Right atrium auricular region (tissue), 2 donors: ENCODE measurements around the gene RINL. TPM values are rescaled to one million over a fixed set of nuclear protein-coding genes. Genes with fewer than 3 reads are reported as not detected.
"Not testable (repeated sequence)": the region's sequence is repeated elsewhere in the genome, so short reads cannot be mapped to it uniquely, and the experiment has no call there.

Experiments
- DNase-seq: peaks from one replicate; pipeline ENCODE4 v3.0.0-alpha.2; 2019; ENCODE audit warnings: low spot score
- H3K27ac ChIP-seq, 2 donors: fragments of 200-600 bp; sonication (generic); 1 replicate in 1 of 2; 2 replicates in 1 of 2; pipeline ENCODE4 v1.5.1; 2016 to 2019
- H3K27me3 ChIP-seq, 2 donors: fragments of 200-600 bp; sonication (generic); one replicate each; pipeline versions ENCODE4 v1.5.1 to v1.6.0; 2017 to 2019
- H3K36me3 ChIP-seq: fragments of 200-600 bp; sonication (generic); one replicate; pipeline ENCODE4 v1.5.1; 2016
- H3K4me1 ChIP-seq, 2 donors: fragments of 200-600 bp; sonication (generic); one replicate each; pipeline versions ENCODE4 v1.5.1 to v1.6.0; 2017 to 2019
- H3K4me3 ChIP-seq, 2 donors: fragments of 200-600 bp; sonication (generic); 1 replicate in 1 of 2; 2 replicates in 1 of 2; pipeline ENCODE4 v1.5.1; 2017 to 2019; ENCODE audit warnings: mild to moderate bottlenecking in 1 of 2, moderate library complexity in 1 of 2
- H3K9me3 ChIP-seq, 2 donors: fragments of 200-600 bp; sonication (generic); one replicate each; pipeline ENCODE4 v1.5.1; 2019
- CTCF ChIP-seq, 2 donors: fragments of 200-600 bp; sonication (generic); IDR thresholded peaks; one replicate each; pipeline ENCODE4 v1.5.1; 2019; ENCODE audit warnings: antibody characterized with exemption in 2 of 2
- total RNA-seq, 2 donors: library from RNA; depleted of rRNA; stranded (reverse); fragments of >200 nt; gene quantifications; one replicate each; pipeline ENCODE4 v1.1.0, GENCODE V29; 2016

The RINL gene
- total RNA-seq, 2 donors from 2014 or later: 3.3 to 5.5 TPM

DNA sequence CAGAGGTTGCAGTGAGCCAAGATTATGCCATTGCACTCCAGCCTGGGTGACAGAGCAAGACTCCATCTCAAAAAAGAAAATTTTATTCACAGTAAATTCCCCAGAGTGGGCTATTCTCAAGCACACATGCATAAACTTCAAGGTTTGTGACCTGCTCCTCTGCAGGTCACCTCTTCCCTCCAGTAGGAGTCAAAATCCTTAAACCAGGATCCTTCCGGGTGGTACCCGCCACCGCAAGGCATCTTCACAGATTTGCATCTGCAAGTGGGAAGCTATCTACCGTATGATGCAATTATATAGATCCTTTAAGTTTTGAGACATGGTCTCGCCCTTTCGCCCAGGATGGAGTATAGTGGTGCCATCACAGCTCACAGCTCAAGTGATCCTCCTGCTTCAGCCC is 43.5 kb downstream of the RINL start:
- no peak for DNase-seq
- peaks cover 55% of the 10 kb centered on the region for H3K36me3 ChIP-seq
- H3K4me3 ChIP-seq: no peak overlapping the region
- no peak overlapping the region for H3K27ac ChIP-seq
- no peak for TF ChIP-seq CTCF (IDR thresholded peaks at IDR 0.05)
- no peaks in the 10 kb centered on the region for H3K9me3 ChIP-seq
- H3K27me3 ChIP-seq: no peaks in the 10 kb centered on the region
- H3K4me1 ChIP-seq: peaks cover 0 to 25% of the 10 kb centered on the region in 2 donors

DNA sequence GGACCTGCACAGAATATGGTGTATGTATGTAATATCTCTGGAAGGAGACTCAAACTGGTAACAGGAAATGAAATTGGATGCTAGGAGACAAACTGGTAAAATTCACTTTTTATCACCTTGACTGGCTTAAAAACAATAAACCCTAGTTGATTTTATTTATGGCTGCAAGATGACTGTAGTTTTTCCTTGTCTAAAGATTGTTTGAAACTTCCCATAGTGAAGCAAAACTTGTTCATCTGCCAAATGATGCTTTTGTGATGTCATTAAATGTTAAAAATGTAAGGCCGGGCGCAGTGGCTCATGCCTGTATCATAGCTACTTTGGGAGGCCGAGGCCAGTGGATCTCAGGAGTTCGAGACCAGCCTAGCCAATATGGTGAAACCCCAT is 44.0 kb downstream of the RINL start:
- no peaks in the 10 kb centered on the region for H3K27me3 ChIP-seq
- H3K4me3 ChIP-seq: no peak overlapping the region
- DNase-seq: no peak
- peaks cover 55% of the 10 kb centered on the region for H3K36me3 ChIP-seq
- H3K4me1 ChIP-seq: peaks cover 0 to 25% of the 10 kb centered on the region in 2 donors
- H3K9me3 ChIP-seq: no peaks in the 10 kb centered on the region
- no peak overlapping the region for H3K27ac ChIP-seq
- TF ChIP-seq CTCF (IDR thresholded peaks at IDR 0.05): no peak

DNA sequence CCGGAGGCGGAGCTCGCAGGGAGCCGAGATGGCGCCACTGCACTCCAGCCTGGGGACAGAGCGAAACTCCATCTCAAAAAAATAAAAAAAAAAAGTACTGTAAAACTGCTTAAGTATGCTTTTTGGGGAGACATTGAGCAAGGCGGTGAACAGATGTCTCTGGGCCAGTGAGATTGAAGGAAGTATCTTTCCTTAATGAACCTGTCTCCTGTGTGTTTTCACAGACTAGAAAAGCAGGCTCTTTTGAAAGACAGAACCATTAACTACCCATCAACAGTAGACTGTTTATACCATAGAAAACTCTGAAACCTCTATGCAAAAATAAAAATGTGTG is 45.0 kb downstream of the RINL start:
- no peaks in the 10 kb centered on the region for H3K27me3 ChIP-seq
- H3K27ac ChIP-seq: peak overlapping the region in 1 of 2 donors; percentile 94
- H3K36me3 ChIP-seq: peaks cover 55% of the 10 kb centered on the region
- no peak for DNase-seq
- H3K4me3 ChIP-seq: no peak overlapping the region
- no peak for TF ChIP-seq CTCF (IDR thresholded peaks at IDR 0.05)
- peaks cover 0 to 25% of the 10 kb centered on the region in 2 donors for H3K4me1 ChIP-seq
- no peaks in the 10 kb centered on the region for H3K9me3 ChIP-seq

- no peaks in the 10 kb centered on the region for H3K9me3 ChIP-seq
- H3K27ac ChIP-seq: peak overlapping the region; percentile 92 to 94
- peak overlapping the region; percentile 72 to 76 for H3K4me3 ChIP-seq
- H3K36me3 ChIP-seq: peaks cover 55% of the 10 kb centered on the region
- peaks cover 0 to 40% of the 10 kb centered on the region in 2 donors for H3K4me1 ChIP-seq
- TF ChIP-seq CTCF (IDR thresholded peaks at IDR 0.05): no peak
- peak; percentile 82 for DNase-seq
- no peaks in the 10 kb centered on the region for H3K27me3 ChIP-seq
These were observed 46.9 kb downstream of the RINL start for GRCh38 chr19:38831142-38831605.

DNA sequence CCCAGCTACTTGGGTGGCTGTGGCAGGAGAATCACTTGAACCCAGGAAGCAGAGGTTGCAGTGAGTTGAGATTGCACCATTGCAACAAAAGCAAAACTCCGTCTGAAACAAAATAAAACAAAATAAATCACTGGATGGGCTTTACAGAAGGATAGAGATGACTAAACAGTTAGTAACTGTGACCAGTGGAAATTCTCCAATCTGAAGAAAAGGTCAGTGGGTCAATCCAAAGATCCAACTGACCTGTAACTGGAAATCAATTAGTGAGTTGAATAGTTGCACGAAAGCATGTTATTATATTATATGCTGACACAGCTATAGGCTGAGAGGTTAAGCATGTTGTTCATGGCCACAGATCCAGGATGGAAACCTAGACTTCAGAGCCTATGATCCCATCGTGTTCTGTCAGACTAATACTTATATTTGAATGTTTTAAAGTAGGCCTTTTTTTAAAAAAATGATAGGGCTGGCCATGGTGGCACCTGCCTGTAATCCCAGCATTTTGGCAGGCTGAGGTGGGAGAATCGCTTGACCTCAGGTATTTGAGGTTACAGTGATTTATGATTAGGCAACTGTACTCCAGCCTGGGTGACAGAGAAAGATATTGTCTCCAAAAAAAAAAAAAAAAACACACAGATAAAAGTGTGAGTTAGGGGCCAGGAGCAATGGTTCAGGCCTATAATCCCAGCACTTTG is 47.9 kb downstream of the RINL start:
- no peak for TF ChIP-seq CTCF (IDR thresholded peaks at IDR 0.05)

DNA sequence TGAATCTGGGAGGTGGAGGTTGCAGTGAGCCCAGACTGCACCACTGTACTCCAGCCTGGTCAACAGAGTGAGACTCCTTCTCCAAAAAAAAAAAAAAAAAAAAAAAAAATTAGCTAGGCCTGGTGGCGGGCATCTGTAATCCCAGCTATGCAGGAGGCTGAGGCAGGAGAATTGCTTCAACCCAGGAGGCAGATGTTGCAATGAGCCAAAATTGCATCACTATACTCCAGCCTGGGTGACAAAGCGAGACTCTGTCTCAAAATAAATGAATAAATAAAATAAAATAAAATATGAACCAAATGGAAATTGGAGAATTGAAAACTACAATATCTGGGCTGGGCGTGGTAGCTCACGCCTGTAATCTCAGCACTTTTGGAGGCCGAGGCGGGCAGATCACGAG is 48.9 kb downstream of the RINL start:
- H3K4me3 ChIP-seq, H3K27ac ChIP-seq, H3K9me3 ChIP-seq, DNase-seq, H3K27me3 ChIP-seq: not testable (repeated sequence)
- Histone ChIP-seq H3K4me1 (peaks cover 0 to 46% of the 10 kb centered on the region in 2 donors), H3K36me3 (peaks cover 50% of the 10 kb centered on the region)

More for the DNA sequence above, 47.9 kb downstream of the RINL start:
- no peak for DNase-seq
- peaks cover 0 to 46% of the 10 kb centered on the region in 2 donors for H3K4me1 ChIP-seq
- peaks cover 46% of the 10 kb centered on the region for H3K36me3 ChIP-seq
- peak overlapping the region; percentile 72 to 76 for H3K4me3 ChIP-seq
- H3K9me3 ChIP-seq: no peaks in the 10 kb centered on the region
- peak overlapping the region; percentile 92 to 94 for H3K27ac ChIP-seq
- H3K27me3 ChIP-seq: no peaks in the 10 kb centered on the region
